K562 (cell line): ENCODE data around the gene MRGPRD. TPM values are rescaled to one million over a fixed set of nuclear protein-coding genes. Genes with fewer than 3 reads are reported as not detected.

Experiments
- ATAC-seq: fragments of 200-7000 bp; cut with Tn5 transposase; 3 replicates; pipeline ENCODE4 v1.9.1; 2020; ENCODE audit warnings: moderate library complexity
- BruUV-seq: library from RNA; stranded (reverse); fragments of 400-500 nt; replicated peaks from 2 replicates; lab custom pipeline; 2021; lab: Mats Ljungman, UMichigan
- CTCF ChIA-PET: fragments of 300-600 bp; formaldehyde crosslinking; extraction: SDS; loops from one replicate; lab custom pipeline; 2021; ENCODE audit warnings: low intra/inter-chr PET ratio; lab: Yijun Ruan, JAX
- POLR2A ChIA-PET: fragments of 300-600, 350-650 bp; sonication (Branson Sonifier 250); formaldehyde crosslinking; extraction: SDS; loops from one replicate; lab custom pipeline; 2021; ENCODE audit warnings: antibody characterized with exemption, inconsistent platforms; lab: Yijun Ruan, JAX
- DNase-seq, 4 experiments: peaks; one replicate each; pipeline versions ENCODE4 v3.0.0 to v3.0.0-alpha.2; 2011 to 2018; ENCODE audit warnings: low spot score in 3 of 4, mixed read lengths in 3 of 4; ENCODE audit errors: extremely low read depth in 1 of 4
- FAIRE-seq: peaks from 2 replicates; lab custom pipeline; 2011; peaks lifted over from hg19 to GRCh38; lab: Jason Lieb, UNC
- H2AFZ ChIP-seq: 2 replicates; pipeline ENCODE4 v1.6.0; 2011; ENCODE audit warnings: low read depth, low read length, control low read depth, inconsistent platforms
- H3K27ac ChIP-seq: fragments of 200-600 bp; 3 replicates; pipeline ENCODE4 v1.8.0; 2011; ENCODE audit warnings: low read depth, mild to moderate bottlenecking, control low read depth, inconsistent platforms, low read length, moderate library complexity, mixed read lengths; ENCODE audit errors: extremely low read depth
- H3K27me3 ChIP-seq, 2 experiments: fragments of 300-600 bp in 1 of 2; 2 replicates in 1 of 2; 3 replicates in 1 of 2; pipeline versions ENCODE4 v1.6.0 to v1.8.0; 2011; ENCODE audit warnings: inconsistent platforms in 2 of 2, low read length in 2 of 2, mild to moderate bottlenecking in 1 of 2, mixed read lengths in 1 of 2, moderate library complexity in 1 of 2; ENCODE audit not compliant: control insufficient read depth in 2 of 2, insufficient read depth in 2 of 2
- H3K36me3 ChIP-seq: fragments of 300-600 bp; 3 replicates; pipeline ENCODE4 v1.8.0; 2011; ENCODE audit warnings: mild to moderate bottlenecking, low read length, inconsistent platforms; ENCODE audit not compliant: control insufficient read depth, insufficient read depth
- H3K4me1 ChIP-seq, 2 experiments: fragments of 200-600 bp in 1 of 2; replicated peaks in 1 of 2; 2 replicates in 1 of 2; 3 replicates in 1 of 2; pipeline versions ENCODE4 v1.5.1 to v1.8.0; 2011; ENCODE audit warnings: inconsistent platforms in 2 of 2, low read length in 2 of 2, mild to moderate bottlenecking in 1 of 2, mixed read lengths in 1 of 2, moderate library complexity in 1 of 2; ENCODE audit not compliant: control insufficient read depth in 2 of 2, insufficient read depth in 2 of 2
- H3K4me2 ChIP-seq: 2 replicates; pipeline ENCODE4 v1.6.1; 2011; ENCODE audit warnings: low read length, control low read depth, inconsistent platforms, mixed read lengths; ENCODE audit not compliant: insufficient read depth
- H3K4me3 ChIP-seq: fragments of 200-600 bp; sonication (generic), shearing (Covaris generic); 2 replicates; pipeline ENCODE4 v1.5.1; 2016; ENCODE audit warnings: control low read depth, inconsistent platforms
- H3K79me2 ChIP-seq: fragments of 200-600 bp; 3 replicates; pipeline ENCODE4 v1.8.0; 2011; ENCODE audit warnings: low read length, inconsistent platforms; ENCODE audit not compliant: control insufficient read depth, insufficient read depth
- H3K9ac ChIP-seq, 2 experiments: 2 replicates each; pipeline versions ENCODE4 v1.6.0 to v1.6.1; 2011; ENCODE audit warnings: low read depth in 2 of 2, low read length in 2 of 2, control low read depth in 1 of 2, inconsistent platforms in 1 of 2, mild to moderate bottlenecking in 1 of 2, mixed read lengths in 1 of 2; ENCODE audit not compliant: insufficient read depth in 1 of 2
- H3K9me1 ChIP-seq: one replicate; pipeline ENCODE4 v1.6.0; 2011; ENCODE audit warnings: inconsistent platforms, mild to moderate bottlenecking, low read length, moderate library complexity; ENCODE audit not compliant: control insufficient read depth, insufficient read depth
- H3K9me3 ChIP-seq: replicated peaks from 2 replicates; pipeline ENCODE4 v1.5.1; 2011; ENCODE audit warnings: low read depth, low read length, inconsistent platforms; ENCODE audit not compliant: control insufficient read depth, insufficient read depth
- H4K20me1 ChIP-seq: replicated peaks from 2 replicates; pipeline ENCODE4 v1.6.1; 2011; ENCODE audit warnings: low read length, inconsistent platforms, mixed read lengths; ENCODE audit not compliant: control insufficient read depth, insufficient read depth
- DDX20 ChIP-seq: fragments of 450-650 bp; IDR thresholded peaks from 2 replicates; pipeline ENCODE4 v1.6.1; 2016; ENCODE audit warnings: missing genetic modification characterization, low read depth, mild to moderate bottlenecking, missing compliant biosample characterization, moderate library complexity
- E2F3 ChIP-seq: fragments of 250-450 bp; sonication (Bioruptor Pico); IDR thresholded peaks from 2 replicates; pipeline ENCODE4 v1.4.0; 2020; ENCODE audit warnings: mild to moderate bottlenecking
- E2F6 ChIP-seq, 2 experiments: IDR thresholded peaks; 2 replicates each; pipeline ENCODE4 v1.6.1; 2011; ENCODE audit warnings: borderline replicate concordance in 1 of 2, control low read depth in 1 of 2, low read depth in 1 of 2, low read length in 1 of 2, mild to moderate bottlenecking in 1 of 2, mixed read lengths in 1 of 2, moderate library complexity in 1 of 2; ENCODE audit not compliant: insufficient read depth in 1 of 2, insufficient read length in 1 of 2, poor library complexity in 1 of 2, severe bottlenecking in 1 of 2; ENCODE audit errors: extremely low read depth in 1 of 2
- HDAC3 ChIP-seq: fragments of 450-650 bp; IDR thresholded peaks from 2 replicates; pipeline ENCODE4 v1.6.1; 2018; ENCODE audit warnings: borderline replicate concordance, mild to moderate bottlenecking, moderate library complexity; ENCODE audit not compliant: partially characterized antibody
- MED1 ChIP-seq: sonication (generic); formaldehyde crosslinking; IDR thresholded peaks from 2 replicates; pipeline ENCODE4 v1.8.1; 2023; ENCODE audit warnings: missing genetic modification reagents, borderline replicate concordance
- POLR2G ChIP-seq: fragments of 200-400 bp; formaldehyde crosslinking; IDR thresholded peaks from 2 replicates; pipeline ENCODE4 v1.6.1; 2017; ENCODE audit warnings: low read depth, mild to moderate bottlenecking, antibody characterized with exemption, low read length, moderate library complexity
- ZNF263 ChIP-seq: sonication (generic); formaldehyde crosslinking; IDR thresholded peaks from 2 replicates; pipeline ENCODE4 v1.8.0; 2022; ENCODE audit warnings: mild to moderate bottlenecking, missing genetic modification reagents, borderline replicate concordance
- ZNF785 ChIP-seq: fragments of 250-450 bp; sonication (Bioruptor Pico); IDR thresholded peaks from 2 replicates; pipeline ENCODE4 v1.4.0; 2020; ENCODE audit warnings: mild to moderate bottlenecking
- WGBS: fragments of 100-300 bp; shearing (Covaris generic); methylation state at CpG from one replicate; pipeline ENCODE4 v1.1.6; 2016; ENCODE audit warnings: low coverage, mixed read lengths; ENCODE audit not compliant: insufficient coverage; ENCODE audit errors: missing lambda C conversion rate; 5-methylcytosine and 5-hydroxymethylcytosine counted together
- in situ Hi-C: fragments of 300-500 bp; cut with MboI; formaldehyde crosslinking; loops from 4 replicates; pipeline ENCODE4 v1.15.0; 2018; ENCODE audit warnings: inconsistent platforms, mixed read lengths
- intact Hi-C: fragments of 100-400 bp; cut with micrococcal nuclease; formaldehyde crosslinking; loops from 2 replicates; pipeline ENCODE4 v1.14.2; 2022
- polyA plus RNA-seq, 8 experiments: library from polyadenylated mRNA; depleted of rRNA in 4 of 8; stranded (reverse) in 5 of 8; unstranded in 3 of 8; fragments of >200 nt; fragmentation: Nextera tagmentation in 2 of 8; fragmentation: Illumina TruSeq in 1 of 8; extraction: Ambion mirVana in 2 of 8; extraction: Trizol in 1 of 8; gene quantifications; 2 replicates each; pipeline versions ENCODE4 v1.2.1 to v1.2.3, GENCODE V29; 2011 to 2014; ENCODE audit warnings: inconsistent platforms in 1 of 8, missing spikeins in 1 of 8
- total RNA-seq, 7 experiments: library from RNA; depleted of rRNA in 6 of 7; stranded (reverse); fragments of >200 nt in 6 of 7; fragmentation: Illumina TruSeq in 2 of 7; extraction: Trizol in 2 of 7; gene quantifications; 2 replicates each; pipeline versions ENCODE4 v1.2.1 to v1.2.3, GENCODE V29; 2011 to 2021; ENCODE audit warnings: low replicate concordance in 1 of 7

Gene MRGPRD
- total and polyA plus RNA-seq, 9 of the 15 experiments (the other 6 are each of a cell fraction or from before 2014, with no cell fraction given) = not detected

- no peak for FAIRE-seq
- Histone ChIP-seq H2AFZ (no peak overlapping the region), H3K79me2 (no peaks in the 10 kb centered on the region), H3K4me3 (no peak overlapping the region), H3K9me3 (no peaks in the 10 kb centered on the region; the same call in 1 of the 2 replicates), H3K9me1 (no peaks in the 10 kb centered on the region), H4K20me1 (no peaks in the 10 kb centered on the region), H3K9ac (no peak overlapping the region; a peak in 1 of 4 replicates), H3K27me3 (no peaks in the 10 kb centered on the region), H3K36me3 (peaks cover 87% of the 10 kb centered on the region; the same call in 2 of the 3 replicates), H3K27ac (no peak overlapping the region), H3K4me1 (peaks cover 0 to 5% of the 10 kb centered on the region in 2 experiments; a peak in 1 of 5 replicates), H3K4me2 (no peak overlapping the region)
- 88% methylated on average over 19 of the region's 21 CpGs for WGBS
- no peak for DNase-seq
- BruUV-seq = no TSS peak
- POLR2A ChIA-PET = no interaction called here
- TF ChIP-seq E2F3 (CRISPR knock-in tag) (no peak), MED1 (CRISPR knock-in tag) (no peak), ZNF785 (CRISPR knock-in tag) (no peak), E2F6 (IDR thresholded peaks at IDR 0.05; ENCODE audit: borderline replicate concordance in 1 of 2, extremely low read depth in 1 of 2, insufficient read depth in 1 of 2, insufficient read length in 1 of 2, low read depth in 1 of 2, low read length in 1 of 2, poor library complexity in 1 of 2, severe bottlenecking in 1 of 2) (no peak), POLR2G (peak; percentile 33; the same call in 1 of the 2 replicates), ZNF263 (CRISPR knock-in tag) (no peak), HDAC3 (no peak), DDX20 (no peak)
- no peak for ATAC-seq
- CTCF ChIA-PET = no interaction called here
- intact Hi-C loops = no loop called here
- in situ Hi-C loops = no loop called here
Measured at GRCh38 chr11:68930991-68931855, 49.6 kb downstream of the MRGPRD start.

Other genes with a start within 250 kb of the MRGPRD start
- gene TESMIN, start 229.5 kb downstream of the MRGPRD start, total RNA-seq (2014; rRNA removed) = 32.1 and 36.3 TPM in 2 replicates
- 12.2 and 16.9 TPM in 2 replicates for gene TESMIN, start 229.5 kb downstream of the MRGPRD start, total RNA-seq (2014; rRNA removed; fragmentation: Illumina TruSeq; extraction: Trizol)
- 13.6 and 14.9 TPM in 2 replicates for gene TESMIN, start 229.5 kb downstream of the MRGPRD start, total RNA-seq (2015; rRNA removed; fragmentation: Illumina TruSeq; extraction: Trizol)
- gene TESMIN, start 229.5 kb downstream of the MRGPRD start, total RNA-seq (2021) = 43.3 and 50.5 TPM in 2 replicates
- 15.0 and 18.2 TPM in 2 replicates for gene TESMIN, start 229.5 kb downstream of the MRGPRD start, polyA plus RNA-seq (2011; rRNA removed)
- gene TESMIN, start 229.5 kb downstream of the MRGPRD start, polyA plus RNA-seq (2014; fragmentation: Illumina TruSeq; extraction: Trizol) = 12.5 and 15.4 TPM in 2 replicates
- gene TESMIN, start 229.5 kb downstream of the MRGPRD start, polyA plus RNA-seq (2014; fragmentation: Nextera tagmentation; extraction: Ambion mirVana) = 10 to 100 TPM in 1 of 2 experiments, 1 to 10 TPM in 1; 8.9 to 13.8 TPM
- gene TESMIN, start 229.5 kb downstream of the MRGPRD start, polyA plus RNA-seq (2014; rRNA removed) = 27.4 and 31.2 TPM in 2 replicates
- 12.1 and 12.3 TPM in 2 replicates for gene CPT1A, start 139.1 kb downstream of the MRGPRD start, total RNA-seq (2014; rRNA removed)
- gene CPT1A, start 139.1 kb downstream of the MRGPRD start, total RNA-seq (2014; rRNA removed; fragmentation: Illumina TruSeq; extraction: Trizol) = 12.3 and 13.0 TPM in 2 replicates
- gene CPT1A, start 139.1 kb downstream of the MRGPRD start, total RNA-seq (2015; rRNA removed; fragmentation: Illumina TruSeq; extraction: Trizol) = 15.7 and 16.1 TPM in 2 replicates
- gene CPT1A, start 139.1 kb downstream of the MRGPRD start, total RNA-seq (2021) = 29.1 and 30.9 TPM in 2 replicates
- 3.6 and 4.8 TPM in 2 replicates for gene CPT1A, start 139.1 kb downstream of the MRGPRD start, polyA plus RNA-seq (2011; rRNA removed)
- gene CPT1A, start 139.1 kb downstream of the MRGPRD start, polyA plus RNA-seq (2014; fragmentation: Illumina TruSeq; extraction: Trizol) = 17.9 and 19.0 TPM in 2 replicates
- gene CPT1A, start 139.1 kb downstream of the MRGPRD start, polyA plus RNA-seq (2014; fragmentation: Nextera tagmentation; extraction: Ambion mirVana) = 1 to 10 TPM; 2.6 to 3.0 TPM
- gene CPT1A, start 139.1 kb downstream of the MRGPRD start, polyA plus RNA-seq (2014; rRNA removed) = 9.6 and 10.6 TPM in 2 replicates
- gene MRPL21, start 77.2 kb downstream of the MRGPRD start, total RNA-seq (2014; rRNA removed) = 254 and 255 TPM in 2 replicates
- 196 and 207 TPM in 2 replicates for gene MRPL21, start 77.2 kb downstream of the MRGPRD start, total RNA-seq (2014; rRNA removed; fragmentation: Illumina TruSeq; extraction: Trizol)
- 207 and 219 TPM in 2 replicates for gene MRPL21, start 77.2 kb downstream of the MRGPRD start, total RNA-seq (2015; rRNA removed; fragmentation: Illumina TruSeq; extraction: Trizol)
- 201 and 238 TPM in 2 replicates for gene MRPL21, start 77.2 kb downstream of the MRGPRD start, total RNA-seq (2021)
- gene MRPL21, start 77.2 kb downstream of the MRGPRD start, polyA plus RNA-seq (2011; rRNA removed) = 194 and 232 TPM in 2 replicates
- 203 and 210 TPM in 2 replicates for gene MRPL21, start 77.2 kb downstream of the MRGPRD start, polyA plus RNA-seq (2014; fragmentation: Illumina TruSeq; extraction: Trizol)
- gene MRPL21, start 77.2 kb downstream of the MRGPRD start, polyA plus RNA-seq (2014; fragmentation: Nextera tagmentation; extraction: Ambion mirVana) = 100 to 1,000 TPM; 448 to 618 TPM
- gene MRPL21, start 77.2 kb downstream of the MRGPRD start, polyA plus RNA-seq (2014; rRNA removed) = 328 and 364 TPM in 2 replicates
- gene IGHMBP2, start 77.1 kb downstream of the MRGPRD start, total RNA-seq (2014; rRNA removed) = 12.5 and 15.9 TPM in 2 replicates
- gene IGHMBP2, start 77.1 kb downstream of the MRGPRD start, total RNA-seq (2014; rRNA removed; fragmentation: Illumina TruSeq; extraction: Trizol) = 8.3 and 11.7 TPM in 2 replicates
- 11.6 and 14.5 TPM in 2 replicates for gene IGHMBP2, start 77.1 kb downstream of the MRGPRD start, total RNA-seq (2015; rRNA removed; fragmentation: Illumina TruSeq; extraction: Trizol)
- gene IGHMBP2, start 77.1 kb downstream of the MRGPRD start, total RNA-seq (2021) = 24.8 and 28.9 TPM in 2 replicates
- gene IGHMBP2, start 77.1 kb downstream of the MRGPRD start, polyA plus RNA-seq (2011; rRNA removed) = 14.5 and 21.1 TPM in 2 replicates
- gene IGHMBP2, start 77.1 kb downstream of the MRGPRD start, polyA plus RNA-seq (2014; fragmentation: Illumina TruSeq; extraction: Trizol) = 18.8 and 20.7 TPM in 2 replicates
- gene IGHMBP2, start 77.1 kb downstream of the MRGPRD start, polyA plus RNA-seq (2014; fragmentation: Nextera tagmentation; extraction: Ambion mirVana) = 1 to 10 TPM; 1.6 to 1.8 TPM
- 16.3 and 18.6 TPM in 2 replicates for gene IGHMBP2, start 77.1 kb downstream of the MRGPRD start, polyA plus RNA-seq (2014; rRNA removed)
- gene MRGPRF, start 32.3 kb upstream of the MRGPRD start, total RNA-seq (2014; rRNA removed) = not detected in 2 replicates
- not detected in 2 replicates for gene MRGPRF, start 32.3 kb upstream of the MRGPRD start, total RNA-seq (2014; rRNA removed; fragmentation: Illumina TruSeq; extraction: Trizol)
- not detected in 2 replicates for gene MRGPRF, start 32.3 kb upstream of the MRGPRD start, total RNA-seq (2015; rRNA removed; fragmentation: Illumina TruSeq; extraction: Trizol)
- 0.07 TPM in 1 of 2 replicates, not detected in the other for gene MRGPRF, start 32.3 kb upstream of the MRGPRD start, total RNA-seq (2021)
- not detected in 2 replicates for gene MRGPRF, start 32.3 kb upstream of the MRGPRD start, polyA plus RNA-seq (2011; rRNA removed)
- not detected in 2 replicates for gene MRGPRF, start 32.3 kb upstream of the MRGPRD start, polyA plus RNA-seq (2014; fragmentation: Illumina TruSeq; extraction: Trizol)
- gene MRGPRF, start 32.3 kb upstream of the MRGPRD start, polyA plus RNA-seq (2014; fragmentation: Nextera tagmentation; extraction: Ambion mirVana) = not detected
- not detected in 2 replicates for gene MRGPRF, start 32.3 kb upstream of the MRGPRD start, polyA plus RNA-seq (2014; rRNA removed)
- gene TPCN2, start 67.9 kb upstream of the MRGPRD start, total RNA-seq (2014; rRNA removed) = 4.6 and 4.9 TPM in 2 replicates
- 2.3 and 2.8 TPM in 2 replicates for gene TPCN2, start 67.9 kb upstream of the MRGPRD start, total RNA-seq (2014; rRNA removed; fragmentation: Illumina TruSeq; extraction: Trizol)
- 3.1 and 3.2 TPM in 2 replicates for gene TPCN2, start 67.9 kb upstream of the MRGPRD start, total RNA-seq (2015; rRNA removed; fragmentation: Illumina TruSeq; extraction: Trizol)
- 9.2 and 10.2 TPM in 2 replicates for gene TPCN2, start 67.9 kb upstream of the MRGPRD start, total RNA-seq (2021)
- 5.5 and 5.9 TPM in 2 replicates for gene TPCN2, start 67.9 kb upstream of the MRGPRD start, polyA plus RNA-seq (2011; rRNA removed)
- 5.0 and 5.7 TPM in 2 replicates for gene TPCN2, start 67.9 kb upstream of the MRGPRD start, polyA plus RNA-seq (2014; fragmentation: Illumina TruSeq; extraction: Trizol)
- gene TPCN2, start 67.9 kb upstream of the MRGPRD start, polyA plus RNA-seq (2014; fragmentation: Nextera tagmentation; extraction: Ambion mirVana) = under 1 TPM; 0.66 to 0.82 TPM
- gene TPCN2, start 67.9 kb upstream of the MRGPRD start, polyA plus RNA-seq (2014; rRNA removed) = 7.0 and 9.3 TPM in 2 replicates
- gene SMIM38, start 174.9 kb upstream of the MRGPRD start, total RNA-seq (2014; rRNA removed) = 0.33 and 1.2 TPM in 2 replicates
- gene SMIM38, start 174.9 kb upstream of the MRGPRD start, total RNA-seq (2014; rRNA removed; fragmentation: Illumina TruSeq; extraction: Trizol) = 0.06 and 0.15 TPM in 2 replicates
- 0.11 and 0.14 TPM in 2 replicates for gene SMIM38, start 174.9 kb upstream of the MRGPRD start, total RNA-seq (2015; rRNA removed; fragmentation: Illumina TruSeq; extraction: Trizol)
- gene SMIM38, start 174.9 kb upstream of the MRGPRD start, total RNA-seq (2021) = 0.27 and 0.38 TPM in 2 replicates
- 0.34 and 0.99 TPM in 2 replicates for gene SMIM38, start 174.9 kb upstream of the MRGPRD start, polyA plus RNA-seq (2011; rRNA removed)
- 0.21 TPM in 2 replicates for gene SMIM38, start 174.9 kb upstream of the MRGPRD start, polyA plus RNA-seq (2014; fragmentation: Illumina TruSeq; extraction: Trizol)
- gene SMIM38, start 174.9 kb upstream of the MRGPRD start, polyA plus RNA-seq (2014; fragmentation: Nextera tagmentation; extraction: Ambion mirVana) = not detected
- 0.07 and 0.36 TPM in 2 replicates for gene SMIM38, start 174.9 kb upstream of the MRGPRD start, polyA plus RNA-seq (2014; rRNA removed)